Mesothelial cell of epicardium (in vitro differentiated cells): Measurements from ENCODE around the gene DOCK11. TPM values are rescaled to one million over a fixed set of nuclear protein-coding genes. Genes with fewer than 3 reads are reported as not detected.
"Not testable (repeated sequence)": the region's sequence is repeated elsewhere in the genome, so short reads cannot be mapped to it uniquely, and the experiment has no call there.

Experiments
- DNase-seq, 2 experiments: peaks; one replicate each; pipeline ENCODE4 v3.0.0; 2021; ENCODE audit warnings: low spot score in 2 of 2; ENCODE audit not compliant: unreplicated experiment in 2 of 2
- H3K27ac Mint-ChIP-seq: 2 replicates; pipeline ENCODE4 v1.8.0; 2021; ENCODE audit warnings: mixed read lengths
- H3K27me3 Mint-ChIP-seq: 2 replicates; pipeline ENCODE4 v1.8.0; 2021; ENCODE audit warnings: low read depth, mixed read lengths
- H3K36me3 Mint-ChIP-seq: 2 replicates; pipeline ENCODE4 v1.8.0; 2021; ENCODE audit warnings: mixed read lengths
- H3K4me1 Mint-ChIP-seq: 2 replicates; pipeline ENCODE4 v1.8.0; 2021; ENCODE audit warnings: mixed read lengths
- H3K4me3 Mint-ChIP-seq: 2 replicates; pipeline ENCODE4 v1.8.0; 2021; ENCODE audit warnings: mild to moderate bottlenecking, moderate library complexity, mixed read lengths
- H3K9me3 Mint-ChIP-seq: 2 replicates; pipeline ENCODE4 v1.8.0; 2021; ENCODE audit warnings: mixed read lengths
- CTCF ChIP-seq: fragments of 200-600 bp; sonication (generic); IDR thresholded peaks from one replicate; pipeline ENCODE4 v1.5.0; 2021; ENCODE audit warnings: antibody characterized with exemption; ENCODE audit not compliant: unreplicated experiment
- total RNA-seq: library from RNA; stranded (reverse); gene quantifications from 3 replicates; pipeline ENCODE4 v1.2.1, GENCODE V29; 2021

The DOCK11 gene
- total RNA-seq, 1 donor from 2014 or later: 56.7 TPM

- no peak for DNase-seq
- Mint-ChIP-seq H3K4me1 (no peaks in the 10 kb centered on the region), H3K9me3 (peaks cover 20% of the 10 kb centered on the region), H3K4me3 (no peak overlapping the region), H3K27ac (peak overlapping the region; percentile 30), H3K36me3 (no peaks in the 10 kb centered on the region), H3K27me3 (no peaks in the 10 kb centered on the region)
- no peak for TF ChIP-seq CTCF
These were observed 11.3 kb upstream of the DOCK11 start for GRCh38 chrX:118484216-118484903.

- H3K27ac Mint-ChIP-seq, H3K4me1 Mint-ChIP-seq, DNase-seq, H3K4me3 Mint-ChIP-seq, H3K36me3 Mint-ChIP-seq, H3K27me3 Mint-ChIP-seq: not testable (repeated sequence)
- H3K9me3 Mint-ChIP-seq: peaks cover 22% of the 10 kb centered on the region
These were observed 8.9 kb upstream of the DOCK11 start for GRCh38 chrX:118486693-118487092.

GRCh38 chrX:118493016-118493415 lies 2.6 kb upstream of the DOCK11 start:
- H3K9me3 Mint-ChIP-seq: peaks cover 23% of the 10 kb centered on the region

GRCh38 chrX:118493653-118494297 lies 1.8 kb upstream of the DOCK11 start:
- no peak overlapping the region for H3K4me3 Mint-ChIP-seq

More at GRCh38 chrX:118493016-118493415, 2.6 kb upstream of the DOCK11 start:
- no peak for TF ChIP-seq CTCF
- Mint-ChIP-seq H3K36me3 (no peaks in the 10 kb centered on the region), H3K4me3 (no peak overlapping the region), H3K4me1 (peaks cover 12% of the 10 kb centered on the region), H3K27ac (no peak overlapping the region), H3K27me3 (no peaks in the 10 kb centered on the region)
- no peak for DNase-seq

GRCh38 chrX:118495958-118496762 lies 545 bp downstream of the DOCK11 start:
- Mint-ChIP-seq H3K27ac (peak overlapping the region; percentile 75), H3K4me1 (peaks cover 22% of the 10 kb centered on the region), H3K36me3 (no peaks in the 10 kb centered on the region), H3K27me3 (no peaks in the 10 kb centered on the region), H3K9me3 (peaks cover 16% of the 10 kb centered on the region), H3K4me3 (peak overlapping the region; percentile 89)
- peak; percentile 21 to 40 for DNase-seq
- TF ChIP-seq CTCF: no peak

More at GRCh38 chrX:118493653-118494297, 1.8 kb upstream of the DOCK11 start:
- Mint-ChIP-seq H3K4me1 (peaks cover 16% of the 10 kb centered on the region), H3K36me3 (no peaks in the 10 kb centered on the region), H3K27me3 (no peaks in the 10 kb centered on the region), H3K27ac (no peak overlapping the region), H3K9me3 (peaks cover 24% of the 10 kb centered on the region)
- no peak for TF ChIP-seq CTCF
- DNase-seq: no peak

- peak overlapping the region; percentile 75 for H3K27ac Mint-ChIP-seq
These were observed 1.1 kb downstream of the DOCK11 start for GRCh38 chrX:118496763-118497079.

More at GRCh38 chrX:118496763-118497079, 1.1 kb downstream of the DOCK11 start:
- H3K9me3 Mint-ChIP-seq: peaks cover 15% of the 10 kb centered on the region
- no peaks in the 10 kb centered on the region for H3K36me3 Mint-ChIP-seq
- TF ChIP-seq CTCF: no peak
- DNase-seq: no peak
- H3K4me3 Mint-ChIP-seq: peak overlapping the region; percentile 89
- peaks cover 22% of the 10 kb centered on the region for H3K4me1 Mint-ChIP-seq
- no peaks in the 10 kb centered on the region for H3K27me3 Mint-ChIP-seq
